Endothelial cell of umbilical vein (primary cell): ENCODE measurements around the gene COPZ2. TPM values are rescaled to one million over a fixed set of nuclear protein-coding genes. Genes with fewer than 3 reads are reported as not detected.

Source experiments
- BruUV-seq: library from RNA; stranded (reverse); fragments of 400-500 nt; replicated peaks from 2 replicates; lab custom pipeline; 2021; lab: Mats Ljungman, UMichigan
- CTCF ChIA-PET: fragments of 300-600, 350-600 bp; sonication (Branson Sonifier 250); formaldehyde crosslinking; loops from one replicate; lab custom pipeline; 2021; ENCODE audit warnings: antibody characterized with exemption, inconsistent platforms; lab: Charles Lee
- POLR2A ChIA-PET: fragments of 300-600, 350-600 bp; sonication (Branson Sonifier 250); formaldehyde crosslinking; loops from one replicate; lab custom pipeline; 2021; ENCODE audit warnings: antibody characterized with exemption, inconsistent platforms; lab: Charles Lee
- DNase-seq: peaks from one replicate; pipeline ENCODE4 v3.0.0-alpha.2; 2011; ENCODE audit warnings: low read depth, low spot score
- FAIRE-seq: peaks from 2 replicates; lab custom pipeline; 2011; peaks lifted over from hg19 to GRCh38; lab: Jason Lieb, UNC
- H2AFZ ChIP-seq: 2 replicates; pipeline ENCODE4 v1.6.0; 2012; ENCODE audit warnings: low read depth, low read length, control low read depth, inconsistent platforms
- H3K27ac ChIP-seq: 2 replicates; pipeline ENCODE4 v1.5.1; 2011; ENCODE audit warnings: low read depth, mild to moderate bottlenecking, control low read depth, low read length, moderate library complexity; ENCODE audit not compliant: insufficient read depth
- H3K27me3 ChIP-seq, 2 experiments: 2 replicates each; pipeline versions ENCODE4 v1.6.0 to v1.6.1; 2011; ENCODE audit warnings: low read length in 2 of 2, mixed read lengths in 1 of 2; ENCODE audit not compliant: control insufficient read depth in 2 of 2, insufficient read depth in 2 of 2
- H3K36me3 ChIP-seq, 2 experiments: 2 replicates in 1 of 2; 3 replicates in 1 of 2; pipeline ENCODE4 v1.5.1; 2011; ENCODE audit warnings: low read length in 2 of 2, mild to moderate bottlenecking in 1 of 2, moderate library complexity in 1 of 2; ENCODE audit not compliant: control insufficient read depth in 2 of 2, insufficient read depth in 2 of 2; ENCODE audit errors: extremely low read depth in 1 of 2
- H3K4me1 ChIP-seq: 3 replicates; pipeline ENCODE4 v1.5.1; 2011; ENCODE audit warnings: mild to moderate bottlenecking, low read length; ENCODE audit not compliant: control insufficient read depth, insufficient read depth; ENCODE audit errors: extremely low read depth
- H3K4me2 ChIP-seq: 2 replicates; pipeline ENCODE4 v1.6.1; 2011; ENCODE audit warnings: low read length, control low read depth, mixed read lengths; ENCODE audit not compliant: insufficient read depth
- H3K4me3 ChIP-seq, 3 experiments: fragments of 200-600 bp in 1 of 3; sonication (generic), shearing (Covaris generic) in 1 of 3; replicated peaks in 1 of 3; 2 replicates each; pipeline ENCODE4 v1.5.1; 2011 to 2016; ENCODE audit warnings: control low read depth in 3 of 3, low read length in 3 of 3, mild to moderate bottlenecking in 2 of 3, inconsistent platforms in 1 of 3, low read depth in 1 of 3, moderate library complexity in 1 of 3; ENCODE audit not compliant: insufficient read depth in 1 of 3
- H3K79me2 ChIP-seq: 2 replicates; pipeline ENCODE4 v1.6.0; 2012; ENCODE audit warnings: low read length, inconsistent platforms; ENCODE audit not compliant: control insufficient read depth, insufficient read depth
- H3K9ac ChIP-seq: replicated peaks from 2 replicates; pipeline ENCODE3; 2011; ENCODE audit warnings: low read length, control low read depth; ENCODE audit not compliant: insufficient read depth; ENCODE audit errors: extremely low read depth
- H3K9me1 ChIP-seq: replicated peaks from 3 replicates; pipeline ENCODE4 v1.6.0; 2011; ENCODE audit warnings: mild to moderate bottlenecking, low read length; ENCODE audit not compliant: control insufficient read depth, insufficient read depth; ENCODE audit errors: extremely low read depth
- H3K9me3 ChIP-seq: replicated peaks from 2 replicates; pipeline ENCODE4 v1.5.1; 2012; ENCODE audit warnings: low read length, inconsistent platforms; ENCODE audit not compliant: control insufficient read depth, insufficient read depth
- H4K20me1 ChIP-seq: replicated peaks from 2 replicates; pipeline ENCODE3; 2011; ENCODE audit warnings: mild to moderate bottlenecking, low read length; ENCODE audit not compliant: control insufficient read depth, insufficient read depth; ENCODE audit errors: extremely low read depth
- CTCF ChIP-seq, 2 donors: IDR thresholded peaks; 1 replicate in 1 of 2; 2 replicates in 1 of 2; pipeline ENCODE4 v1.5.1; 2011; ENCODE audit warnings: low read length in 2 of 2, mild to moderate bottlenecking in 2 of 2, moderate library complexity in 2 of 2, control low read depth in 1 of 2, inconsistent platforms in 1 of 2, low read depth in 1 of 2; ENCODE audit not compliant: insufficient read depth in 1 of 2; ENCODE audit errors: extremely low read depth in 1 of 2
- EZH2 ChIP-seq: IDR thresholded peaks from 2 replicates; pipeline ENCODE4 v1.6.1; 2012; ENCODE audit warnings: borderline replicate concordance, low read depth, mild to moderate bottlenecking, moderate library complexity, low read length, inconsistent platforms; ENCODE audit not compliant: severe bottlenecking
- JUN ChIP-seq: IDR thresholded peaks from 2 replicates; pipeline ENCODE4 v1.6.1; 2011; ENCODE audit warnings: borderline replicate concordance, low read depth; ENCODE audit not compliant: insufficient read length, insufficient read depth
- MYC ChIP-seq: IDR thresholded peaks from one replicate; pipeline ENCODE4 v1.6.1; 2011; ENCODE audit warnings: mild to moderate bottlenecking, low read depth, low read length
- POLR2A ChIP-seq: IDR thresholded peaks from 2 replicates; pipeline ENCODE4 v1.6.1; 2012; ENCODE audit warnings: low read depth, mild to moderate bottlenecking, control low read depth, low read length
- POLR2AphosphoS5 ChIP-seq: IDR thresholded peaks from 2 replicates; pipeline ENCODE4 v1.6.1; 2012; ENCODE audit warnings: low read depth, mild to moderate bottlenecking, control low read depth, low read length, moderate library complexity; ENCODE audit not compliant: insufficient read depth
- dilution Hi-C: fragments of 300-500 bp; cut with MboI; formaldehyde crosslinking; loops from one replicate; pipeline ENCODE4 v1.15.0; 2019; ENCODE audit warnings: low sequenced_read_pairs; ENCODE audit not compliant: extremely low pct_ligation_motif_present
- intact Hi-C: fragments of 100-400 bp; cut with micrococcal nuclease; formaldehyde crosslinking; loops from one replicate; pipeline ENCODE4 v1.10.0; 2022
- polyA plus RNA-seq, 4 experiments: library from polyadenylated mRNA; depleted of rRNA in 3 of 4; stranded (reverse) in 3 of 4; unstranded in 1 of 4; fragments of >200 nt; gene quantifications; 2 replicates each; pipeline versions ENCODE4 v1.2.1 to v1.2.3, GENCODE V29; 2011 to 2012; ENCODE audit warnings: missing spikeins in 1 of 4
- total RNA-seq: library from RNA; stranded (reverse); gene quantifications from 2 replicates; pipeline ENCODE4 v1.2.3, GENCODE V29; 2021

COPZ2 gene
- total and polyA plus RNA-seq, 2 donors (not counting 3 experiments of a cell fraction or from before 2014, with no cell fraction given) = 16.3 to 28.1 TPM

- POLR2A ChIA-PET = no interaction called here
- no peak for FAIRE-seq
Observed at GRCh38 chr17:48043176-48043575, 5.6 kb upstream of the COPZ2 start.

More at GRCh38 chr17:48043176-48043575, 5.6 kb upstream of the COPZ2 start:
- no peak overlapping the region for H3K4me3 ChIP-seq
- H3K27me3 ChIP-seq = no peaks in the 10 kb centered on the region
- H3K9ac ChIP-seq = no peak overlapping the region
- no peaks in the 10 kb centered on the region for H3K9me3 ChIP-seq
- H3K9me1 ChIP-seq = no peaks in the 10 kb centered on the region
- intact Hi-C loops (no loop called here), dilution Hi-C loops (no loop called here)
- H4K20me1 ChIP-seq = no peaks in the 10 kb centered on the region
- TF ChIP-seq POLR2AphosphoS5 = no peak
- no peak for TF ChIP-seq JUN
- no peak for TF ChIP-seq POLR2A
- no peak for TF ChIP-seq MYC
- no peak for TF ChIP-seq CTCF (IDR thresholded peaks at IDR 0.05; ENCODE audit: extremely low read depth in 1 of 2, insufficient read depth in 1 of 2, low read depth in 1 of 2, low read length in 2 of 2)
- no peak for TF ChIP-seq EZH2
- H3K79me2 ChIP-seq = no peaks in the 10 kb centered on the region
- CTCF ChIA-PET = interaction anchor here (0.7 to 4.2 kb wide), 8 partner anchors 9 to 88 kb away, joined by 3 to 27 read pairs (median 4); no protein-coding TSS in a partner anchor
- no peak overlapping the region for H2AFZ ChIP-seq
- H3K4me1 ChIP-seq = peaks cover 9% of the 10 kb centered on the region
- no peaks in the 10 kb centered on the region for H3K36me3 ChIP-seq
- H3K4me2 ChIP-seq = no peak overlapping the region
- no peak for DNase-seq
- H3K27ac ChIP-seq = no peak overlapping the region
- BruUV-seq = no TSS peak
